ENCODE results near the gene TENM4.

TENM4 gene

GRCh38 chr11:79097246-79097875, 343.5 kb downstream of the TENM4 start:
- no peak for TF ChIP-seq TAF1 (IDR thresholded peaks at IDR 0.05; ENCODE audit: borderline replicate concordance, insufficient read depth, low read length)
- no peak for TF ChIP-seq FOXP2 (optimal IDR thresholded peaks at IDR 0.05; ENCODE audit: borderline replicate concordance, extremely low read depth, extremely low read length, insufficient read depth)
- no peak for TF ChIP-seq REST (IDR thresholded peaks at IDR 0.05; ENCODE audit: insufficient read depth in 1 of 2, low read depth in 2 of 2, low read length in 2 of 2)
- no peak for TF ChIP-seq POLR2AphosphoS5 (IDR thresholded peaks at IDR 0.05; ENCODE audit: low read depth, low read length)
- TF ChIP-seq SIN3A (IDR thresholded peaks at IDR 0.05; ENCODE audit: borderline replicate concordance, insufficient read depth, low read length), result no peak

GRCh38 chr11:79095424-79095823, 345.4 kb downstream of the TENM4 start:
- TF ChIP-seq FOXP2 (optimal IDR thresholded peaks at IDR 0.05; ENCODE audit: borderline replicate concordance, extremely low read depth, extremely low read length, insufficient read depth), result no peak
- no peak for TF ChIP-seq REST (IDR thresholded peaks at IDR 0.05; ENCODE audit: insufficient read depth in 1 of 2, low read depth in 2 of 2, low read length in 2 of 2)
- no peak for TF ChIP-seq TAF1 (IDR thresholded peaks at IDR 0.05; ENCODE audit: borderline replicate concordance, insufficient read depth, low read length)
- TF ChIP-seq SIN3A (IDR thresholded peaks at IDR 0.05; ENCODE audit: borderline replicate concordance, insufficient read depth, low read length), result no peak
- no peak for TF ChIP-seq POLR2AphosphoS5 (IDR thresholded peaks at IDR 0.05; ENCODE audit: low read depth, low read length)

- TF ChIP-seq FOXP2 (optimal IDR thresholded peaks at IDR 0.05; ENCODE audit: borderline replicate concordance, extremely low read depth, extremely low read length, insufficient read depth) (no peak), TAF1 (IDR thresholded peaks at IDR 0.05; ENCODE audit: borderline replicate concordance, insufficient read depth, low read length) (no peak), REST (IDR thresholded peaks at IDR 0.05; ENCODE audit: insufficient read depth in 1 of 2, low read depth in 2 of 2, low read length in 2 of 2) (no peak), POLR2AphosphoS5 (IDR thresholded peaks at IDR 0.05; ENCODE audit: low read depth, low read length) (no peak), SIN3A (IDR thresholded peaks at IDR 0.05; ENCODE audit: borderline replicate concordance, insufficient read depth, low read length) (no peak)
Observed at GRCh38 chr11:79094616-79095015, 346.2 kb downstream of the TENM4 start.

- no peak for TF ChIP-seq TAF1 (IDR thresholded peaks at IDR 0.05; ENCODE audit: borderline replicate concordance, insufficient read depth, low read length)
- no peak for TF ChIP-seq REST (IDR thresholded peaks at IDR 0.05; ENCODE audit: insufficient read depth in 1 of 2, low read depth in 2 of 2, low read length in 2 of 2)
- TF ChIP-seq POLR2AphosphoS5 (IDR thresholded peaks at IDR 0.05; ENCODE audit: low read depth, low read length), result no peak
- no peak for TF ChIP-seq FOXP2 (optimal IDR thresholded peaks at IDR 0.05; ENCODE audit: borderline replicate concordance, extremely low read depth, extremely low read length, insufficient read depth)
- TF ChIP-seq SIN3A (IDR thresholded peaks at IDR 0.05; ENCODE audit: borderline replicate concordance, insufficient read depth, low read length), result no peak
Observed at GRCh38 chr11:79092791-79093353, 348.0 kb downstream of the TENM4 start.
